HCT116 (cell line): ENCODE data around the gene ELAVL3. TPM values are rescaled to one million over a fixed set of nuclear protein-coding genes. Genes with fewer than 3 reads are reported as not detected.

Source experiments
- ATAC-seq: fragments of 200-7000 bp; cut with Tn5 transposase; 2 replicates; pipeline ENCODE4 v1.9.1; 2020; ENCODE audit warnings: mild to moderate bottlenecking, moderate library complexity
- BruUV-seq: library from RNA; stranded (reverse); fragments of 400-500 nt; replicated peaks from 2 replicates; lab custom pipeline; 2021; lab: Mats Ljungman, UMichigan
- CTCF ChIA-PET: fragments of 300-600 bp; sonication (Branson Sonifier 250); formaldehyde crosslinking; loops from one replicate; lab custom pipeline; 2021; ENCODE audit warnings: antibody characterized with exemption; lab: Charles Lee
- POLR2A ChIA-PET: fragments of 300-600, 350-600 bp; sonication (Branson Sonifier 250); formaldehyde crosslinking; loops from one replicate; lab custom pipeline; 2021; ENCODE audit warnings: antibody characterized with exemption; lab: Charles Lee
- RAD21 ChIA-PET, 2 experiments: fragments of 300-600 bp; sonication (Branson Sonifier 250); formaldehyde crosslinking; loops; one replicate each; lab custom pipeline; 2023; ENCODE audit warnings: low total read pairs in 2 of 2; ENCODE audit not compliant: uncharacterized antibody in 2 of 2, unreplicated experiment in 2 of 2, low non-redundant PET in 1 of 2; lab: Charles Lee
- DNase-seq: peaks from one replicate; pipeline ENCODE4 v3.0.0-alpha.2; 2010; ENCODE audit warnings: low read depth, low spot score
- H2AFZ ChIP-seq: fragments of 200-600 bp; shearing (Covaris generic), sonication (generic); 2 replicates; pipeline ENCODE4 v1.6.1; 2017; ENCODE audit warnings: low read depth, mixed run types, mixed read lengths, antibody characterized with exemption, low read length; ENCODE audit not compliant: poor library complexity, severe bottlenecking
- H3K27ac ChIP-seq: 2 replicates; pipeline ENCODE4 v1.5.1; 2012; ENCODE audit warnings: low read depth, low read length
- H3K27me3 ChIP-seq: fragments of 200-600 bp; sonication (generic); 2 replicates; pipeline ENCODE4 v1.6.1; 2016; ENCODE audit warnings: mixed run types, low read length, mixed read lengths; ENCODE audit not compliant: insufficient read depth
- H3K36me3 ChIP-seq, 2 experiments: fragments of 200-500 bp in 1 of 2; fragments of 200-600 bp in 1 of 2; sonication (Bioruptor generic) in 1 of 2; sonication (generic) in 1 of 2; 2 replicates each; pipeline versions ENCODE4 v1.5.1 to v1.6.1; 2014 to 2016; ENCODE audit warnings: low read length in 2 of 2, inconsistent platforms in 1 of 2, mixed read lengths in 1 of 2, mixed run types in 1 of 2; ENCODE audit not compliant: insufficient read depth in 2 of 2, control insufficient read depth in 1 of 2
- H3K4me1 ChIP-seq, 2 experiments: fragments of 200-600 bp in 1 of 2; sonication (generic) in 1 of 2; 2 replicates each; pipeline versions ENCODE4 v1.5.1 to v1.6.1; 2012 to 2017; ENCODE audit warnings: low read length in 2 of 2, inconsistent platforms in 1 of 2, mild to moderate bottlenecking in 1 of 2, mixed read lengths in 1 of 2, mixed run types in 1 of 2, moderate library complexity in 1 of 2; ENCODE audit not compliant: insufficient read depth in 2 of 2, control insufficient read depth in 1 of 2
- H3K4me2 ChIP-seq: fragments of 200-600 bp; sonication (generic); 2 replicates; pipeline ENCODE4 v1.6.1; 2017; ENCODE audit warnings: mixed run types, low read length, mixed read lengths
- H3K4me3 ChIP-seq, 2 experiments: fragments of 200-600 bp in 1 of 2; sonication (generic) in 1 of 2; replicated peaks in 1 of 2; 2 replicates each; pipeline ENCODE4 v1.5.1; 2011 to 2016; ENCODE audit warnings: low read length in 2 of 2, control low read depth in 1 of 2, low read depth in 1 of 2, mild to moderate bottlenecking in 1 of 2, mixed read lengths in 1 of 2, mixed run types in 1 of 2
- H3K79me2 ChIP-seq: fragments of 200-600 bp; sonication (generic); 2 replicates; pipeline ENCODE4 v1.6.1; 2017; ENCODE audit warnings: mild to moderate bottlenecking, mixed run types, low read length, moderate library complexity, mixed read lengths; ENCODE audit not compliant: insufficient read depth
- H3K9ac ChIP-seq: fragments of 200-600 bp; sonication (generic); 2 replicates; pipeline ENCODE4 v1.6.1; 2016; ENCODE audit warnings: low read length, mixed read lengths
- H3K9me2 ChIP-seq: fragments of 200-600 bp; sonication (generic), shearing (Covaris generic); 2 replicates; pipeline ENCODE4 v1.6.1; 2017; ENCODE audit warnings: mixed run types, mild to moderate bottlenecking, moderate library complexity; ENCODE audit not compliant: insufficient read depth
- H3K9me3 ChIP-seq, 2 experiments: fragments of 200-500 bp in 1 of 2; fragments of 200-600 bp in 1 of 2; sonication (Bioruptor generic) in 1 of 2; sonication (generic) in 1 of 2; 2 replicates each; pipeline ENCODE4 v1.6.1; 2014 to 2017; ENCODE audit warnings: low read length in 2 of 2, mixed read lengths in 2 of 2, inconsistent platforms in 1 of 2, low read depth in 1 of 2, mild to moderate bottlenecking in 1 of 2, mixed run types in 1 of 2, moderate library complexity in 1 of 2; ENCODE audit not compliant: control insufficient read depth in 1 of 2, insufficient read depth in 1 of 2
- H4K20me1 ChIP-seq: fragments of 200-600 bp; sonication (generic), shearing (Covaris generic); 2 replicates; pipeline ENCODE4 v1.6.1; 2017; ENCODE audit warnings: mixed run types, mild to moderate bottlenecking, moderate library complexity; ENCODE audit not compliant: insufficient read depth
- CEBPB ChIP-seq: IDR thresholded peaks from 2 replicates; pipeline ENCODE4 v1.6.1; 2012; ENCODE audit warnings: low read depth
- EZH2 ChIP-seq: fragments of 200-600 bp; sonication (generic); IDR thresholded peaks from 2 replicates; pipeline ENCODE4 v1.6.1; 2017; ENCODE audit warnings: antibody characterized with exemption, mixed run types
- FOSL1 ChIP-seq: IDR thresholded peaks from 2 replicates; pipeline ENCODE4 v1.6.1; 2012; ENCODE audit warnings: low read depth
- POLR2AphosphoS5 ChIP-seq: IDR thresholded peaks from 2 replicates; pipeline ENCODE4 v1.6.1; 2011; ENCODE audit warnings: mild to moderate bottlenecking, low read depth, low read length, moderate library complexity
- RAD21 ChIP-seq: IDR thresholded peaks from 2 replicates; pipeline ENCODE4 v1.6.1; 2012; ENCODE audit warnings: low read depth, mild to moderate bottlenecking
- SIN3A ChIP-seq: IDR thresholded peaks from 2 replicates; pipeline ENCODE4 v1.6.1; 2012; ENCODE audit warnings: low read depth
- SRF ChIP-seq: IDR thresholded peaks from 2 replicates; pipeline ENCODE4 v1.6.1; 2012; ENCODE audit warnings: low read depth
- TCF7L2 ChIP-seq: IDR thresholded peaks from 2 replicates; pipeline ENCODE4 v1.7.0; 2011; ENCODE audit warnings: borderline replicate concordance, inconsistent platforms; ENCODE audit not compliant: insufficient read depth, insufficient read length; ENCODE audit errors: extremely low read depth
- ZFX ChIP-seq: fragments of 450-650 bp; IDR thresholded peaks from 2 replicates; pipeline ENCODE4 v1.6.1; 2017
- intact Hi-C: fragments of 100-400 bp; cut with micrococcal nuclease; formaldehyde crosslinking; loops from 2 replicates; pipeline ENCODE4 v1.10.0; 2022
- total RNA-seq: library from RNA; stranded (reverse); gene quantifications from one replicate; pipeline ENCODE4 v1.2.1, GENCODE V29; 2021; ENCODE audit not compliant: unreplicated experiment
- TF ChIP-seq, protein P1 (sequence below): IDR thresholded peaks from 2 replicates; pipeline ENCODE4 v1.6.1; 2012
- TF ChIP-seq, protein P2 (sequence below): IDR thresholded peaks from 2 replicates; pipeline ENCODE4 v1.6.1; 2012

The ELAVL3 gene
- total RNA-seq, 1 experiment from 2014 or later = 0.05 TPM

DNA sequence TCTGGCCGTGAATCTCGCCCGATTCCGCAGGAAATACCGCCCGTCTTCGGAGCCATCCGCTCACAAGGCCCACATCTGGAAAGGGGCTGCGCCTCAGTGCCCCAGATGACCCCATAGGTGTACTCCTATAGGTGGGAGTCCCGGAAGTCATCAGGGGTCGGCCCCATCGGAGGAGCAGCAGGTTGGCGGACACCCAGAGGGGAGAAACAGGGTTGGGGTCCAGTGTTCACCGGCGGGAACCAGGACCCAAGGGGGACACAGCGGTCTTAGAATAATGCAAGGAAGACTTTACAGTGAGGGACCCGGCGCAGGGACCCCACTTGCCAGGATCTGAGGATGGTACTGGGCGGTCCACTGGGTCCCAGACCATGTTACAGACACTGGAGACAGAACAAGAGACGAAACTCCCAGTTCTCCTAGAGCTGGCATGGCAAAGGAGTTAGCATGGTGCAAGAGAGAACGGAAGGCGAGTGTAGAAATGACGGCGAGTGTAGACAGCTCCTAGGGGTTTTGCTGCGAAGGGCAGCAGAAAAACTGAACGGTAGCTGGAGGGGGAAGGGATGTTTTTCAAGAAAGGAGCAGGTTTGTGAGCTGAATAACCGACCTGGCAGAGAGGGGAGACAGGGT, 57.6 kb downstream of the ELAVL3 start:
- Histone ChIP-seq H3K27ac (no peak overlapping the region), H3K79me2 (no peaks in the 10 kb centered on the region), H3K4me3 (no peak overlapping the region), H3K4me1 (peaks cover 4 to 11% of the 10 kb centered on the region in 2 experiments), H3K9me3 (no peaks in the 10 kb centered on the region), H3K36me3 (no peaks in the 10 kb centered on the region), H3K4me2 (no peak overlapping the region), H3K9ac (no peak overlapping the region), H3K27me3 (no peaks in the 10 kb centered on the region), H2AFZ (no peak overlapping the region), H4K20me1 (no peaks in the 10 kb centered on the region), H3K9me2 (no peaks in the 10 kb centered on the region)
- RAD21 ChIA-PET = no interaction called here
- CTCF ChIA-PET = interaction anchor here (1.0 to 2.1 kb wide), 3 partner anchors 12 to 42 kb away, joined by 3 to 6 read pairs (median 5); partner anchors contain the start of genes ODAD3 and PRKCSH
- no TSS peak for BruUV-seq
- DNase-seq = no peak
- POLR2A ChIA-PET = interaction anchor here (0.6 to 1.4 kb wide), 2 partner anchors 10 to 42 kb away, joined by 3 to 5 read pairs; no protein-coding TSS in a partner anchor
- TF ChIP-seq, protein P1, sequence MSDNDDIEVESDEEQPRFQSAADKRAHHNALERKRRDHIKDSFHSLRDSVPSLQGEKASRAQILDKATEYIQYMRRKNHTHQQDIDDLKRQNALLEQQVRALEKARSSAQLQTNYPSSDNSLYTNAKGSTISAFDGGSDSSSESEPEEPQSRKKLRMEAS = no peak
- TF ChIP-seq SRF = no peak
- no peak for TF ChIP-seq RAD21
- no peak for TF ChIP-seq TCF7L2
- TF ChIP-seq, protein P2, sequence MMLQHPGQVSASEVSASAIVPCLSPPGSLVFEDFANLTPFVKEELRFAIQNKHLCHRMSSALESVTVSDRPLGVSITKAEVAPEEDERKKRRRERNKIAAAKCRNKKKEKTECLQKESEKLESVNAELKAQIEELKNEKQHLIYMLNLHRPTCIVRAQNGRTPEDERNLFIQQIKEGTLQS = no peak
- no peak for TF ChIP-seq EZH2
- TF ChIP-seq SIN3A = no peak
- no peak for TF ChIP-seq CEBPB
- no peak for TF ChIP-seq ZFX
- no peak for TF ChIP-seq POLR2AphosphoS5
- TF ChIP-seq FOSL1 = no peak
- intact Hi-C loops = no loop called here
- ATAC-seq = no peak
